ENCODE results near the gene ELOVL3. TPM values are rescaled to one million over a fixed set of nuclear protein-coding genes. Genes with fewer than 3 reads are reported as not detected.

Gene ELOVL3
- total RNA-seq, 1 experiment from 2014 or later, result 3.3 TPM

DNA sequence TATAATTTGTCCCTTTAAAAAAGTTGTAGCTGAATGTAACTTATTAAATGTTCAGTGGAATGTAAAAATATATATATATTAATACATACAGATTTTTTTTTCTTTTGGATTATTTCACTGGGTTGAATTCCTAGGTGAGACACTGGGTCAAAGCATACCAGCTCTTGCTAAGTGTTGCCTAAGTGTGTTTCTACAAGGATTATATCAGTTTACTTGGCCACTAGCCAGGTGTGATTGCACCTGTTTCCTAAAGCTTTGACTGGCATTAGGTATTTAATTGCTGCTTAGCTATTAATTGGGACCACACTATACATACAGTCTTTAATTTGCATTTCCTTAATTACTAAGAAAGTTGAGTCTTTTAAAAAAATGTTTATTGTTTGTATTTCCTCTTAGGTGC lies 5.5 kb upstream of the ELOVL3 start:
- in situ Hi-C loops (cut with HindIII; ENCODE audit: low sequenced_read_pairs), result no loop called here
- DNase-seq (ENCODE audit: low spot score), result no peak

DNA sequence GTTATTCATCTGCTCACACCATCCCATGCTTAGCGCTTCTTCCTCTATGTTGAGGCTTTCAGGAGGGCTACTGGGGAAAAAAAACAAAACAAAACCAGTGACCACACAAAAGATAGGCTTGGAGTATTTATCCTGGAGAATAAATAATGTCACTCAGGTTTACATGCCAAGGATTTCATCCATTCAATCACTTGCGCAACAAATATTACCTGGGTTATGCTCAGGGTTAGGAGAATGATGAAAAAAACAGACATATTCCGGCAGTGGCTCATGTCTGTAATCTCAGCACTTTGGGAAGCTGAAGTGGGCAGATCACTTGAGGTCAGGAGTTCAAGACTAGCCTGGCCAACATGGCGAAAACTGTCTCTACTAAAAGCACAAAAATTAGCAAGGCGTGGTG lies 3.3 kb upstream of the ELOVL3 start:
- in situ Hi-C loops (cut with HindIII; ENCODE audit: low sequenced_read_pairs), result no loop called here

DNA sequence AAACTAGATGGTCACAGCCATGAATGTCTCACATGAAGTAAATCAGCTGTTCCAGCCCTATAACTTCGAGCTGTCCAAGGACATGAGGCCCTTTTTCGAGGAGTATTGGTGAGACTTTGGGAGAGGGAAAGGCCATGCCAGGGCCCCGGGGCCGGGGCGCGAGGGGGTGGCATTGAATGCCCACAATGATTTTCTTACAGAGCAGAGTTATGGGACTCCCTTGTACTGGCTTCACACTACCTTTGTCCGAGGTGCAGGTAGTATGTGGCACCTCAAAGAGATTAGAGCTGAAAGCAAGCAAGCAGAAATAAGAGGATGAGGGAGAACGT lies 407 bp downstream of the ELOVL3 start:
- DNase-seq (ENCODE audit: low spot score), result no peak
- in situ Hi-C loops (cut with HindIII; ENCODE audit: low sequenced_read_pairs), result loop anchor here (5.0 kb wide), 2 partner anchors 59 to 256 kb away; no protein-coding TSS in a partner anchor

More for the DNA sequence above, 3.3 kb upstream of the ELOVL3 start:
- DNase-seq (ENCODE audit: low spot score), result no peak

DNA sequence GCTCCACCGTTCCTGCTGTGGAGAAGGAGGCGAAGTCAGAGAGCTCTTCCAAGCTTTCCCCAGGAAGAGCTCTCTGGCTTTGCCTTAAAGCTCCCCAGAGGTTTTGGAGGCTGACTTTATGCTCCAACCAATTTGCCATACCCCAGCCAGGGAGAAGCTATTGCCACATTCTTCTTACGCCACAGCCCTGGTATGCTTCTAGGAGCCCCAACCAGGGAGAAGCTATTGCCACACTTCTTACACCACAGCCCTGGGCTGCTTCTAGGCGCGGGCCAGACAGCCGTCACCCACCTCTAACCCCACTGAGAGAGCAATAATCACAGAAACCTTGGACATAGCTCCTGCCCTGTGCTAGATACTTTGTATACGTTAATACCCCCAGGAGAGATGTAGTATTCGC lies 951 bp downstream of the ELOVL3 start:
- no peak for DNase-seq (ENCODE audit: low spot score)
- in situ Hi-C loops (cut with HindIII; ENCODE audit: low sequenced_read_pairs), result loop anchor here (5.0 kb wide), 2 partner anchors 60 to 255 kb away; no protein-coding TSS in a partner anchor

DNA sequence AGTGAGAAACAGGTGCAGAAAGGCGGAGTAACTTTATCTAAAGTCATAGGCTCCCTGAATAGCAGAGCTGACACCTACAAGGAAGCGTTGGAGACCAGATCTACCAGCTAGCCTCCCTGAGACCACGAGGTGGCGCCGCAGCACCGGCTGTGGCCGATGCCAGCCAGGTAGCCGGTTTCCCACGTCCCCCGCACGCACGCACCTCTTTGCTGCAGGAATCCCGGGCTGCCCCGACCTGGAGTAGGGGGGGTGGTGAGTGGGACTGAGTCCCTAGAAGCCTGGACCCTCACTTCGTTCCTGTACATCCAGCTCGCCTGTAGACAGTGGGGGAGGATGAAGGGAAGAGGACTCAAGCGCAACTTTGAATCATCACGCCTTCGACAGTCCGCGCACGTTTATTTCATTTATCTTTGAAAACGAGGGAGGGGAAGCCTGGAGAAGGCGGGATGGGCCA lies 3.7 kb downstream of the ELOVL3 start:
- in situ Hi-C loops (cut with HindIII; ENCODE audit: low sequenced_read_pairs), result loop anchor here (5.0 kb wide), 2 partner anchors 63 to 252 kb away; no protein-coding TSS in a partner anchor
- peak; percentile 82 for DNase-seq (ENCODE audit: low spot score)

DNA sequence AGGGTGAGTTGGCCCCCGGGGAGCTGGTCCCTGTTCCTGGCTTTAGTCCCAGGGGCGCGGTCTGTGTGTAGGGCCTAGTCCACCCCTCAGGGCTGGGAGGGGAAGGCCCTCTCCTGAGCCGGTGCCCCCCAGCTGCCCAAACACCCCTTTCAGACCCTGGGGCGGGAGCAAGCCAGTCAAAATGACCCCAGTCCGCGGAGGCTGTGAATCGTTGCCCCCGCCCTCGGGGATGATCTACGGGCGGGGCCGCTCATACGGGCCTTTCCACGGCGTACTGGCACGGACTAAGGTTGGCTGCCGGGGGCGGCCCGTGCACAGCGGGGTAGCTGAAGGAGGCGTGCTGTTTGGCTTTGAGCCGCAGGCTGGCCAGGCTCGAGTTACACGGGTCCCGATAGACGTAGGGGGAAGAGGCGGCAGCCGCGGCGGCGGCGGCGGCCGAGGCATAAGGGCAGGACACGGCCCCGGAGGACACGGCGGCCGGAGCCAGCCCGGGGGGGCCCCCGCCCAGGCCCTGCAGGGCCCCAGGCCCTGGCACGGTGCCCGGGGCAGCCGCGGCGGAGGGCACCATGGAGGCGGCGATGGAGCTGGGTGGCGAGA lies 4.3 kb downstream of the ELOVL3 start:
- DNase-seq (ENCODE audit: low spot score), result no peak
- in situ Hi-C loops (cut with HindIII; ENCODE audit: low sequenced_read_pairs), result no loop called here

DNA sequence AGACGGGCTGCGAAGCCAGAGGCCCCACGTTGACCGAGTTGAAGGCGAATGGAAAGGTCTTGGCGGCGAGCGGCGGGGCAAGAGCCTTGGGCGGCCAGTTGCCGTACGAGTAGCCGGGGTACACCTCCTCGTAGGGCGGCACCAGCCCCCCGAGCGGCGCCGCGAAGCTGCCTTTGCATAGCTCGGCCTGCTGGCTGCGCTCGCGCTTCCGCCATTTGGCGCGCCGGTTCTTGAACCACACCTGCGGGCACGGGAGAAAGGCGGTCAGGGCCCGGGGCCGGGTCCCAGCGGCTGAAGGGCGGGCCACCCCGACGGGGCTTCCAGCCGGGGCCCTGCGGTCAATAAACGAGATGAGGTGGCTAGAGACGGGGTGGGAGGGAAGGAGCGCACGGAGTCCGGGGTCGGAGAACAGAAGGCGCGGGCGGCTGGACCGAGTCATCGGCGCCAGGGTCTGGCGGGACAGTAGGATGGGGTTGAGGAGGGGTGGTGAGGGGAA lies 4.8 kb downstream of the ELOVL3 start:
- in situ Hi-C loops (cut with HindIII; ENCODE audit: low sequenced_read_pairs), result no loop called here
- DNase-seq (ENCODE audit: low spot score), result no peak

DNA sequence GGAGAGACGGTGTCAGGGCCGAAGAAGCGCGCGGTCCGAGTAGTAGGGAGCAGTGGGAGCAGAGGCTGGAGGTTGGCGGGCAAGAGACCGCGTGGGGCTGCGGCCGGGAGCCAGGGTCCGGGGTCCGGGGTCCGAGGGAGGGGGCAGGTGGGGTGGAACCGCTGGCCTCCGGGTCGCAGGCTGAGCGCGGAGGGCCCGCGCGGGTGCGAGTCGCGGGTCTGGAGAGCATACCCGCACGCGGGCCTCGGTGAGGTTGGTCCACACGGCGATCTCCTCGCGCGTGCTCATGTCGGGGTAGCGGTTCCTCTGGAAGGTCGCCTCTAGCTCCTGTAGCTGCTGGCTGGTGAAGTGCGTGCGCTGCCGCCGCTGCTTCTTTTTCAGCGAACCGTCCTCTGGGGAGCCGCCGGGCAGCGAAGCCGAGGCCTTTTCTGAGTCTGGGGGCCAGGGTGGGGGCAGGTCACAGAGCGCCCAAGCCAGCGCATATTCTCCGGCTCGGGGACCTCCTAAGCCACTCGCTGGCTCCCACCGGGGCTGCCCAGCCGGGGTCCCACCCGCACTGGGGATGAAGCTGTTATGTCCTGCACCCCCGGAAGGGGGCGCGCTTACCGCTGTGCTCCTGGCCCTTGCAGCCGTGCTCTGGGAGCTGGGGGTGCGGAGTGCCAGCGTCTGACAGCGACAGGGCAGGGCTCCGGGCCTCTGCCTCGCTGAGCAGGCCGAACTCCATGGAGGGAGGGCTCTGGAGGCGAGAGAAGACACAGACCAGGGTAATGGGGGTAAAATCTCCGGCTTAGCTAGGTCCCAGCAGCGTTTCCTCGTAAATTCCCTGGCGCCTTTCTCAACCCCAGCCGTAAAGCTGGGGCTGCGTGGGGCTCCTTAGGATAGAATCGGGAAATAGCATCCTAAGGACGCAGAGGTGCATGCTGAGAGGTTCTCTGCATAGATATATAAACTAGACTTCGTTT lies 5.5 kb downstream of the ELOVL3 start:
- in situ Hi-C loops (cut with HindIII; ENCODE audit: low sequenced_read_pairs), result no loop called here

DNA sequence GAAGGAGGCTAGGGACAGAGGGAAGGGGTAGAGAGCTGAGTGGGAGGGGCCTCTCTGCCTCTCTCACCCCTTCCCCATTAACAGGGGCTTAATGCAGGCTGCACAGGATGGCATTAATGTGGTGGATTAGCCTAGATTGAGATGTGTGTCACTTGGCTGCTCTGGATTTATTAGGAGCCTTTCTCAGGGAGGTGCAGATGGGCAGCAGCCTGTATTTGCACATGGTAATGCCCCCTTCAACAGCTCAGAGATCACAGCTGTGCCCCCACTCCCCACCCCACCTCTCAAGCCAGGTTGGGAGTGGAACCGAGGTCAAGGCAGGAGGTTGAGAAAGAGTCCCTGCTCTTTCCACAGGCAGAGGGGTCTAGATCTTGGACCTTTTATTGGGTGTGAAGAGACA lies 7.9 kb downstream of the ELOVL3 start:
- in situ Hi-C loops (cut with HindIII; ENCODE audit: low sequenced_read_pairs), result no loop called here
- DNase-seq (ENCODE audit: low spot score), result no peak

More for the DNA sequence above, 5.5 kb downstream of the ELOVL3 start:
- no peak for DNase-seq (ENCODE audit: low spot score)

DNA sequence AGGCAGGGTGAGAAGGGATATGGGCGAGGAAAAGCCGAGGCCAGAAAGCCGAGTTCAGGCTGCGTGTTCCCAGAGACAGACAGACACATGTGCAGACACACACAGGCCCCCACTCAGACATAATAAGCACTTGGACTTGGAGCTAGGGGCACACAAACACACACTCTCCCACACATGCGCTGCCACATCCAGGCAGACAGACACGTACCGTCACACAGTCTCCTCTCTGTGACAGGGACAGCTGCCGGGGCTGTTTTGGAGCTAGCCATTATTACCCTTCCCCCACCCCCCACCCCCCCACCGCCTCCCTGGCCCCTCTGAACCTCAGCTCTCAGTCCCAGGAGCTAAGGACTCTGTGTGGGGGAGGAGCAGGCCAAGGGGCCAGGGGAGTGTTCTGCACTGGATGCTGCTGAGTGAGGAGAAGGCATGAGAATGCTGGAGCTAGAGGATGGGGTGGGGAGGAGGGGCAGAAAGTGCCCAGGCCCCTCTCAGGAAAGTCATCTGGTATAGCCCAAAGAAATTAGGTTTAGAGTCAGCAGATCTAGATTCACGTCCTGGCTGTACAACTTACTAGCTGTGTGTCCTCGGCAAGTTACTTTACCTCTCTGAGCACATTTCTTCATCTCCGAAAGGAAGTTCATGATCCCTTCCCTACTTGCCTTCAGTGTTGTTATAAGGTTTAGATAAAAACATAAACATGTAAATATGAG lies 8.9 kb downstream of the ELOVL3 start:
- in situ Hi-C loops (cut with HindIII; ENCODE audit: low sequenced_read_pairs), result no loop called here
- no peak for DNase-seq (ENCODE audit: low spot score)

DNA sequence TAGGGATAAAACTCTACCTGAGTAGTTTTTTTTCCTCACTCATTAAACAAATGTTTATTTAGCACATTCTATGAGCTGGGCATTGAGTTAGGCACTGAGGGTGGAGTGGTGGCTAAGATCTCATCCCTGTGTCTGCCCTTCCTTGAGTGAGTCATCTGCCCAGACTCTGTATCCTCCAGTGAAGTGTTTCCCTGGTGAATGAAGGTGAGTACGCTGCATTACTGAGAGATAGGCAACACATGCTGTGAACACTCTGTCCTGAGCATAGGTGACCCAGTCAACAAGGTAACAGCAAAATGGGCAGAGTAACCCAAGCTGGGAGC lies 9.5 kb downstream of the ELOVL3 start:
- no peak for DNase-seq (ENCODE audit: low spot score)

DNA sequence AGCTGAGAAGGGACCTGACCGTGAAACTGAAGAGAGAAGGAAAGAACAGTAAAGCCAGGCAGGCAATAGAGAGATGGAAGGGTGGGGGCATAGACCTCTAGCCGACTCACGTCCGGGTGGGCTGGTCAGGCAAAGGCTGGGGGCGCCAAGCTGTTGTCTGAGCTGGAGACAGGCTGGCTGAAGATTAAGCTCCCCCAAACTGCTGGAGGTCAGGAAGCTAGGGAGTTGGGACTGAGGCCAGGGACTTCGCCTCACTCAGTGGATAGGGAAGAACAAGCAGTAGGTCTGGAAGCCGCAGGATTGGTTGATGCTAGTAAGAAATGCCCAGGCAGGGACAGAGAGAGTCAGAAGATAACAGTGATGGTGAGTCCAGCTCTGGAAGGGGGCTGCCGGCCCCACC lies 9.9 kb downstream of the ELOVL3 start:
- DNase-seq (ENCODE audit: low spot score), result no peak
- in situ Hi-C loops (cut with HindIII; ENCODE audit: low sequenced_read_pairs), result no loop called here

More for the DNA sequence above, 9.5 kb downstream of the ELOVL3 start:
- in situ Hi-C loops (cut with HindIII; ENCODE audit: low sequenced_read_pairs), result no loop called here

DNA sequence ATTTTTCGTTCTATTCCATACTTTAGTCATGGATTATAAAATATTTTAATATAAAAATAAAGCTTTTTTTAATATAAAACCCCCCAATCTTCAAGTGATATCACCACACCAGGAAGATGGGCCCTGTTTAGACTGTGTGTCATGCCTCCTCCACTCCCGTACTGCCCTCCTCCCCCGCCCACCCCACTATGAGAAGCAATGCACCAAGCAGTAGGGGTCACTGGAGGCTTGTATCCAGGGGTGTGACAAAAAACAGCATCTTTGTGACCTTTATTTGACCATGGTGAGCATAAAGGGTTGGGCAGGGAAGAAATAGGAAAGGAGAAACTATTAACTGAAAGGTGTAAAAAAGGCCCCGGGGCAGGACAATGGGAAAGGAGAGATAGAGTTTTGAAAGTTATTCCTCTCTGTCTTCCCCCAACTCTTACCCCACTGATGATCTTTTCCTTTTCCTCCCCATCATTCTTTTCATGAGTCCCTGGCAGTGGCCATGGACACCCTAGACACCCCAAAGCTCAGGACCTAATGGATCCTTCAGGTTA lies 11.7 kb downstream of the ELOVL3 start:
- DNase-seq (ENCODE audit: low spot score), result no peak
- in situ Hi-C loops (cut with HindIII; ENCODE audit: low sequenced_read_pairs), result no loop called here

DNA sequence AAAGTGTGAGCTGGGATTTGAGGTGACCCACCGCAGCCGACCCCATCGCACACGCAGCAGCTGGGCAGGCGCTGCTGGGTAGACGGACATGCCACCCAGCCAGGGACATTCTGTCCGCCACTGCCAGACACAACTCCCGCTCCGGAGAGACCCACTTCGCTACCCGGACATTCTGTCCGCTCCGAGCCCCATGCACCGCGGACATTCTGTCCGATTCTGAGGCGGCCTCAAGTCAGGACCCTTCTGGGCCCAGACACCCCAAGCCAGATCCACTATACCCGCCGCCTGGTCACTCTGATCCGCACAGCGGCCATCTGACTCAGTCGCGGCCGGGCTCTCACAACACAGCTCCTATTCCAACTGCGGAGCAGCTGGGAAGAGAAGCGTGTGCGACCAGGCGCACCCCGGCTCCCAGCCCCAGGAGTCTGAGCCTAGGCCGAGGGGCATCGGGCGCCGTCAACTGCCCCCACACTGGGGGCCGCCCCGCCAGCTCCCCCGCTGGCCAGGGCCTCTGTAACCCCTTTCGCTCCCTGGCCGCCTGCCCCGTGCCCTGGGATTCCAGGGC lies 14.4 kb downstream of the ELOVL3 start:
- DNase-seq (ENCODE audit: low spot score), result no peak
- in situ Hi-C loops (cut with HindIII; ENCODE audit: low sequenced_read_pairs), result no loop called here

DNA sequence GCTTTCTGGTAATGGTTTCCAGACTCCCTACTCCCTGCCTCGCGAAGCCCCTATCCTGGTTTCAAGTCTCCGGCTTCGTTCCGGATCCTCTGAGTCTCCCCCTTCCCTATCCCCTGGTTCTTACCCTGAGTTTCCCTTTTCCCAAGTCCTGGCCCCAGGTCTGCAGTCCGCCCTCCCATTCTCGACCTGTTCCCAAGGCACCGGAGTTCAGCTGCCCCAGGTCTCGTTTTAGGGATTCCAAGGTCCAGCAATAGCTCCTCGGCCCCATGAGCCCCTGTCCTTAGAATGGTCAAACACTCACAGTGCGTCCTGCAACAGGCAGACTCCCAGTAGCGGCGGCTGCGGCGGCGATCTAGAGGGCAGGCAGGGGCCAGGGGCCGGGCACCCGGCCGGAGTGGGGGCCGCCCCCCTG lies 14.9 kb downstream of the ELOVL3 start:
- DNase-seq (ENCODE audit: low spot score), result no peak
- in situ Hi-C loops (cut with HindIII; ENCODE audit: low sequenced_read_pairs), result no loop called here

DNA sequence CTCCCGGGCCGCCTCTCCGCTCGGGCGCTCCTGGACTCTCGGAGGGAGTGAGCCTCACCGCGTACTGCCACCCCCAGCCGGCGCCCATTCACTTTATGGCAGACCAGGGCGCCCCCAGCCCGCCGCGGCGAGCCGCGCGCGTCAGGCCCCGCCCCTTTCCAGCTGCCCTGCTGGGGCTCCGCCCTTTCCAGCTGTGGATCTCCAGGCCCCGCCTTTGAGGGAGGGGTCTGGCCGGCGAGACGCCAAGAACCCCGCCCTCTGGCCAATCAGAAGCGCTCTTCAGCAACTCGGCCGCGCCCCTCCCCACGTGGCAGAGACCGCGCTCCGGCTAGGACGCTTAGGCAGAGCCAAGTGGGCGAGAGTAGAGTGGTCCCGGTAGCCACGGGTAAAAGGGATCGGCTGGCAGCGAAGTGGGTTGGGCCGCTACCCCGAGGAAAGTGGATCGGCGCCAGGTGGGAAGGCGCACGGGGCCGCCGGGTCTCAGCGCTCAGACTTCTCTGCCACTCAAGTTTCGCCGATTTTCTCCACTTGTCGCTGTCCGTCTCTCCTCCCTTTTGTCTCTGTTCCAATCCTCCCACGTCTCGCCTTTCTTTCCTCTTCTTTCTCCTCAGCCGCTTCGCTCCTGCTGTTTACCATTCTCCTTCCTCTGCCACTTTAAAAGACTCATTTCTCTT lies 15.5 kb downstream of the ELOVL3 start, which contains the start of gene PITX3:
Gene PITX3, minus strand, starts transcription at position 69 of the 674 bp plus-strand sequence. CDS start 9,432 bp downstream, outside the sequence.
- peak; percentile 57 for DNase-seq (ENCODE audit: low spot score)
- in situ Hi-C loops (cut with HindIII; ENCODE audit: low sequenced_read_pairs), result no loop called here

DNA sequence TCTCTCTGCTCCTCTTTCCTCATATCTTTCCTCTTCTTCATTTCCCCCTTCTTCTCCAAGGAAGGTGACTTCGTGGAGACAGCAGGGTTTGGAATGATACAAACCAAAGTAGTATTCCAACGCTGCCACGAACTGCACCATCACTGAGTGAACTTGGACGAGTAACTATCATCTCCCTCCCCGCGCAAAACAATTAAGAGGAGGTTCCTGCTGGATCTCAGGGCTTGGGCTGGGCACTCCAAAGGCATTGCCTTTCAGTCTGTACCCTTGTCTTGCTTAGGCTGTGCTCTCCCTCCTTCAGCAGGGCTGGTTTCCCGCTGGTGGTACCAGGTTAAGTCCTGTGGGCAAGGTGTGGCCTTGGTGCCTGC lies 16.0 kb downstream of the ELOVL3 start:
- DNase-seq (ENCODE audit: low spot score), result no peak
- in situ Hi-C loops (cut with HindIII; ENCODE audit: low sequenced_read_pairs), result no loop called here

DNA sequence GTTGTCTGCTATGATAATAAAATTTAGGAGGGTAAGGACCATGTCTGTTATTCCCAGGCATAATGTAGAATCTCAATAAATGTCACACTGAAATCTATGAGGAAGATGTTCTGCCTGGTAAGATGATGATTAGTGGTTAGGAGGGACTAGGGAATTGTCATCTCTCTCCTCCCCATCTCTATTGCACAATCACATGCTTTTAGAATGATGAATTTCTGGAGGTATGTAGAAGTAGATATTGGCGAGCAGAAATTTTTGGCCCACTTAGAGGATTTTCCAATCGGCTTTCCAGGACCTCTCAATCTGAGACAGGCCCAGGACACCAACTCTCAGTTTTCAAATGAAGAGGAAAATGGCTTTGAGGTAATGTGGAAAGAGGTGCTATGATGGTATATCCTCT lies 17.2 kb downstream of the ELOVL3 start:
- in situ Hi-C loops (cut with HindIII; ENCODE audit: low sequenced_read_pairs), result no loop called here
- DNase-seq (ENCODE audit: low spot score), result no peak
